ENCODE data around the gene RSRP1. TPM values are rescaled to one million over a fixed set of nuclear protein-coding genes. Genes with fewer than 3 reads are reported as not detected.

The RSRP1 gene
- total RNA-seq, 1 donor from 2014 or later: 35.5 TPM

GRCh38 chr1:25201006-25201405 is 46.2 kb downstream of the RSRP1 start:
- ATAC-seq (ENCODE audit: poor library complexity) (no peak), DNase-seq (no peak)
- intact Hi-C loops (cut with DNase I): no loop called here

- peak; percentile 28 for ATAC-seq (ENCODE audit: poor library complexity)
- DNase-seq: no peak
- intact Hi-C loops (cut with DNase I): no loop called here
Measured at GRCh38 chr1:25199819-25200620, 47.2 kb downstream of the RSRP1 start.

- ATAC-seq (ENCODE audit: poor library complexity) (peak; percentile 86), DNase-seq (peak; percentile 62)
- intact Hi-C loops (cut with DNase I): no loop called here
Measured at GRCh38 chr1:25198663-25199252, 48.5 kb downstream of the RSRP1 start.

GRCh38 chr1:25197982-25198662 is 49.1 kb downstream of the RSRP1 start:
- intact Hi-C loops (cut with DNase I): no loop called here
- DNase-seq (no peak), ATAC-seq (ENCODE audit: poor library complexity) (no peak)

GRCh38 chr1:25197235-25197975 is 49.8 kb downstream of the RSRP1 start:
- ATAC-seq (ENCODE audit: poor library complexity): no peak
- DNase-seq: no peak
- intact Hi-C loops (cut with DNase I): no loop called here

- DNase-seq (no peak), ATAC-seq (ENCODE audit: poor library complexity) (no peak)
- intact Hi-C loops (cut with DNase I): no loop called here
Measured at GRCh38 chr1:25196830-25197229, 50.4 kb downstream of the RSRP1 start.

GRCh38 chr1:25195835-25196234 is 51.4 kb downstream of the RSRP1 start:
- ATAC-seq (ENCODE audit: poor library complexity): no peak
- DNase-seq: no peak
- intact Hi-C loops (cut with DNase I): no loop called here

- intact Hi-C loops (cut with DNase I): no loop called here
- DNase-seq: no peak
- ATAC-seq (ENCODE audit: poor library complexity): peak; percentile 30
Measured at GRCh38 chr1:25194572-25195020, 52.7 kb downstream of the RSRP1 start.

- intact Hi-C loops (cut with DNase I): no loop called here
- ATAC-seq (ENCODE audit: poor library complexity) (no peak), DNase-seq (no peak)
Measured at GRCh38 chr1:25194054-25194453, 53.2 kb downstream of the RSRP1 start.

GRCh38 chr1:25193229-25193628 is 54.0 kb downstream of the RSRP1 start:
- DNase-seq (no peak), ATAC-seq (ENCODE audit: poor library complexity) (no peak)
- intact Hi-C loops (cut with DNase I): no loop called here

Other genes with a start within 250 kb of the RSRP1 start
- 31.1 TPM for gene SYF2, start 15.0 kb downstream of the RSRP1 start, total RNA-seq
- not detected for gene RHD, start 25.1 kb upstream of the RSRP1 start, total RNA-seq
- gene TMEM50A, start 90.9 kb upstream of the RSRP1 start, total RNA-seq: 73.5 TPM
- gene RHCE, start 173.4 kb upstream of the RSRP1 start, total RNA-seq: 1.0 TPM
- 14.8 TPM for gene MACO1, start 183.4 kb upstream of the RSRP1 start, total RNA-seq

Data from Right ventricle myocardium superior (tissue), 1 donor.